Fibroblast of upper back skin (primary cell): Measurements from ENCODE around the gene PEG3.
"Not testable (repeated sequence)": the region's sequence is repeated elsewhere in the genome, so short reads cannot be mapped to it uniquely, and the experiment has no call there.

Experiments used
- DNase-seq: peaks from one replicate; pipeline ENCODE4 v3.0.0-alpha.2; 2013

The PEG3 gene

DNA sequence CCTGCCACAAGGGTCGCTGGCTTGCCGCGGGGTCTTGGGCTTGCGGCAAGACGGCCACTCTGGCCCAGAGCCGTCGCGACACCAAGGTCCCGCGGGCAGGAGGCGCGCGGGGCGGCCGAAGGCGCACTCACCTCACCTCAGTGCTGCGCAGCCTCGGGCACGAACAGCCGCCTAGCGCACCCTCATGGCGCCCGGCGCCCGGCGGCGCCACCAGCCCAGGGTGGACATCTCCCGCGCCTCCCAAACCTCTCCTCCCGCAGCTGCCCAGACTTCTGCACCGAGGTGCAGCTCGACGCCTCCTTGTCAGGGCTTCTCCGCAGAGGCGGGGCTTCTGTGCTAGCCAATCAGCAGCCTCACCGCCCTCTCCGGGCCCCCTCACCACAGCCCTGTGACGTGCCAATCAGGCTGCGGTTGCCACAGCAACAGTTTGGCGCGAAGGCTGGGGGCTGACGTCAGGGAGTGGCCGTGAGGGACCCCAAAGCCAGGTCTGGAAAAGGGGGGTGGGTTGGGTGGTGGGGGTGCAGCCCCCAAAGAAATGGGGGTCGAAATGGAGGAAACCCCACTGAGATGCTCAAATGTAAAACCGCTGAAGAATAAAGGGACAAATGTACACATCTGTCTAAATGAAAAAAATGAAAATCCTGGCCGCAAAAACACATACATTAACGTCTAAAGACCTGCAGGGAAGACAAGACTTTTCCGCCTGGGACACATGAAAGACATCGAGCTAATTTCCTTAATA is at the start of gene PEG3, which contains the start of gene ZIM2:
PEG3 (minus strand) TSS at position 276 of the 742 bp plus-strand sequence. CDS start 16,071 bp downstream, outside the sequence.
ZIM2 (minus strand) TSS at position 276 of the 742 bp plus-strand sequence. CDS start 16,449 bp downstream, outside the sequence.
- DNase-seq: peak; percentile 0

DNA sequence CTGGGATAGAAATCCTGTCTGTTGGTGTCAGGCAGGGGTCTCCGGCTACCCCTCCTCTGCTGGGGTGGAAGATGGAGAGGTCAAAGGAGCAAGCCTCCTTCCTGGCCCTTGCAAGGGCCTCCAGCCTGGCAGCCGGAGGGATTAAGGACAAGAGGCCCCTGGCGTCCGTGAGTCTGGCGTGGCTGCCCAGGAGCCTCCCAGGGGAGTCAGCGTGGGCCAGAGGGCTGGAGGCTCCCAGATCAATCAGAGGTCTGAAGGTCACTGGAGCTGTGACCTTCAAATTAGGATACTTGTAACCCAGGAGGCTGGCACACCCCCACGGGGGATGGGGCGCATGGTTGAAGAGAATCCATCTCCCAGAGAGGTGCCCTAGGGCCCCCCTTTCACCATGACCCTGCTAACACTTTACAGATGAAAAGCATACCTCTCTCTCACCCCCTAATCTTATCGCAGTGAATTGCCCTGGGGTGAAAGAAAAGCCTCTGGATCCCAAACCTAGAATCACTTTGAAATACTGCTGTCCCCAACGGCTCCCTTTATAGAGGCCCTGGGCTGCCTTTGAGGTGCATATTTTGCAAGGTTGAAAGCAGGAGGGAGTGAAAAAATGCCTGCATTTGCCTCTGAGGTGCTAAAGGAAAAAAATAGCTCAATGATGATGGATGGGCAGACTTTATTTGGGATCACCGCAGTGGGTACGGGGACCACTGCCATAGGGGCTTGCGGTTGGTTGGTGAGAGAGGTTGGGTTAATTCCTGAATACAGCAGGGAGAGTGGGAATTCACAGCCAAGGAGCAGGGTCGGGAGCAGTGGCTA is 44.9 kb upstream of the PEG3 start:
- DNase-seq: no peak

DNA sequence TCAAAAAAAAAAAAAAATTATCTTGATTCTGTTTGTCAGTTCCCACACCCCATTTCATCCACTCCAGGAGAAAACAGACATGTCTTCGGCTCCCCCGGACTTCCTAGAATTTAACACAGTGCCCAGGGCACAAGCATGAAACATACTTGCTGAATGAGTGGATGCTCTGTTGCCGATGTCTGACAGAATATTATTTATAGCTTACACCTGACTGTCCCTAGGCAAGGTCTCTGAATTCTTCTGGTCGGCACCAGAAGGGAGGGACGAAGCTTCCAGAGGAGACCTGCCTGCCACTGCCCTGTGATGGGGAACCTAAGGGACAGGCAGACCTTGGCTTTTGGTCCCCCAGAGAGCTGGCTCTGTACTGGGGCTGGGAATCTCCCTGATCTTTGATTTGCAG is 43.9 kb upstream of the PEG3 start:
- DNase-seq: no peak

DNA sequence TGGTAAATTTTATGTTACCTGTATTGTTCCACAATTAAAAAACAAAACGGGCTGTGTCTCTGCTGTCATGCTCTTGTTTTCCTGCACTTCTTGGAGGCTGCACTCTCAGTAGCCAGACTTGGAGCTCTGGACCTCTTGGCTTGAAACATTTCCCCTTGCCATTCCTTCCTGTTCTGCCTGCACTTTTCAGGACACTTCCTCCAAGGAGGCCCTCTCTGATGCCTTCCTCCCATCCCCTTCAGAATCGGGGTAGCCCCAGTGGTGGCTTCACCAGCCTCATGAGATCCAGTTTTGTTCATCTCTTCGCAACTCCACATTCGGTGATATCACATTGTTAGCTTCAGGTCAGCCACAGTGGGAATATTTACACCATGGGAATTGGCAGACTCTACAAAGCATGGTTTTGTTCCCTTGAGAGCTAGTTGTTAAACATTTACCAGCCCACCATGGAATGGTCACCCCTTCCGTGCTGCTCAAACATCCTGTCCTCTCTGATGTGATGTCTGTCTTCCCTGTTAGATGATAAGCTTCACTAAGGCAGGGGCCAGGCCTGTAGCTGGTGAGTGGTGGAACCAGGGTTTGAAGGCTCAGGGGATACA is 40.2 kb upstream of the PEG3 start:
- no peak for DNase-seq

DNA sequence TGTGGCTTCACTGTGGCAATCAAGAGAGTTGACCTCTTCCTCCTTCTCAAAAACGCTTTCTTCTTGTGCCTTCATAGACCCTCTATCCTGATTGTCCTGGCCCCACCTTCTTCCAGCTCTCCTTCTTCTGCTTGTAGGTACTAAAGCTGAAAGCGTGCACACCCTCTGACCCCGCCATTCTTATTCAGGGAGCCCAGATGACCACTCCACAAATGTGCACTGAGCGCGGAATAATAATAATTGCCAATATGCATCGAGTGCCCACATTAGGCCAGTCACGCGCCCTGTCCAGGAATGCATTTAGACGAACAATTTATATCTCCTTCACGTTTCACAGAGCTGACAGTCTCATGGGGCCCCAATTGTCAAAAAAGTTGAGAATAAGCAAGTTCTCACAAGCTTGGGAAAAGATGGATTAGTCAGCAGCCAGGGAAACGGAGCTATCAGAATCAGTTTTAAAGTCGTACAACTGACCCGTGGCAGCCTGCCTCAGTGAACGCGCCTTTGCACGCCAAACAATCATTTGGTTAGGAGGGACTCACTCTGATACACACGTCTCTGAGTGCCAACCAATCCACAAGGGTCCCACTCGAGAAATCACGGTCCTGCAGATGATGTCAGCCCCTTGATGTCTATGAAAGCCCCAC is 36.7 kb upstream of the PEG3 start:
- DNase-seq: no peak

DNA sequence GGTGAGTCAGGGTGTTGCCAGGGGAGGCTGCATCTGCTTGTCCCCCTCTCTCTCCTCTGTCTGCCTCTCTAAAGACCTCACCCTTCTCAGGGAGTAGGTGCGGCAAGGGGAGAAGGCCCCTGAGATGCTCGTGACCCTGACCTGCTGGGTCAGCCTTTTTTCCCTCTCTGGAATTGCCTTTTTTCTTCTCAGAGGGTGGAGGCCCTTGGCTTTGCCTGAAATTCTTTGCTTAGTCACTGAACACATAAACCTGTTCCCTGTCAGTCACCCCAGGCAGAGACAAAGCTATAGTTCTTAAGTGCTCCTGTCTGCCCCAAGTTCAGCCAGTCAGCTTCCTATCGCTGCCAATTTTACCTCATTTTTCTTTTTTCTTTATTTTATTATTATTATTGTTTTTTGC is 35.2 kb upstream of the PEG3 start:
- no peak for DNase-seq

DNA sequence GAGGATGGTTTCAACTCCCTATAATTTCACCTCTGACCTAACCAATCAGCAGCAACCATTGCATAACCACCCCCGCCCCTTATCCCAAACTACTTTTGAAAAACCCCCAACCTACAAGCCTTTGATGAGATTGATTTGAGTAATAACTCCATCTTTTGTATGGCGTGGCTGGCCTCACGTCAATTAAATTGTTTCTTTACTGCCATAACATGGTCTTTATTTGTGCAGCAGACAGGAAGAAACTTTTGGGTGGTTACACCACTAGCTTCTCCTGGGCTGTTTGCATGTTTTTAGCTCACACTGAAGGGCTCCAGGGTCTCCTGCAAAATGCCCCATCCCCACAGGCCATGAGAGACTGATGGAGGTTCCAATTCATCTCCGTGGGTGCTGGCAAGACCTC is 34.0 kb upstream of the PEG3 start:
- DNase-seq: no peak

DNA sequence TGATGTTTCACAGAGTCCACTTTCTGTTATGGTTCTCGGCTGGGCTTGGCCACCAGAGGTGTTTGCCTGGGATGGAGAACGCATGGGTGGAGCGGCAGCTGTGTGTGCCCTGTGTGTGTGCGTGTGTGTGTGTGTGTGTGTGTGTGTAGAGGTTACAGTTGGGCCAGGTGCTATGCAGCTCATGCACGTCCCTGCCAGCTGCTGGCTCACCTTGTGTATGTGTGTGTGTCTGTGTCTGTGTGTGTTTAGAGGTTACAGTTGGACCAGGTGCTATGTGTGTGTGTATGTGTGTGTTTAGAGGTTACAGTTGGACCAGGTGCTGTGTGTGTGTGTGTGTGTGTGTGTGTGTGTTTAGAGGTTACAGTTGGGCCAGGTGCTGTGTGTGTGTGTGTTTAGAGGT is 33.0 kb upstream of the PEG3 start:
- DNase-seq: no peak

DNA sequence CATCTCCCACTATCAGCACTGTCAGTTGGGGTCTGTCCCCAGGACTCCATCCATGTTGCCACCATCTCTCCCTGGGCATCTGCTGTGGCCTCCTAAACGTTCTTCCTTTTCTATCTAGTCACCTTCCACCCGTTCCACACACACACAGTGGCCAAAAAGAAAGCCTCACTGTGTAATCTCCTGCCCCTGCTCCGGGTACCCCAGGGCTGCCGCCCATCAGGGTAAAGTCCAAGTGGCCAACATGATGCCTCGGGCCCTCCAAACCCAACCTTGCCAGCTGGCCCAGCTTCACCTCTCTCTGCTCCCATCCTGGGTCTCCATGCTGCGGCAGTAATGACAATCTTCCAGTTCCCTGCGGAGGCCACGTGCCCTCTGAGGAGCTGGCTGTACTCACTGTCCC is 29.4 kb upstream of the PEG3 start:
- DNase-seq: no peak

DNA sequence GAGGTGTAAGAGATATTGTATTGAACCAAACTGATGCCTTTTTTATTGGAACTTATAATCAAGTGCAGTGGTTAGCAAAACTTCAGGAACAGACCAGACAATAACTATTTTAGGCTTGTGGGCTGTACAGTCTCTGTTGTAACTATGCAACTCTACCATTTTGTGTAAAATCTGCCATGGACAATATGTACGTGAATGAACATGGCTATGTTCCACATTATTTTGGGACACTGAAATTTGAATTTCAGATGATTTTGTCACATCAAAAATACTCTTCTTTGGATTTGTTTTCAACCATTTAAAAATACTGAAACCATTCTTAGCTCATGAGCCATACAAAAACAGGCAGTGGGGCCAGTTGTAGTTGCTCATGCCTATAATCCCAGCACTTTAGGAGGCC is 27.9 kb upstream of the PEG3 start:
- DNase-seq: no peak

DNA sequence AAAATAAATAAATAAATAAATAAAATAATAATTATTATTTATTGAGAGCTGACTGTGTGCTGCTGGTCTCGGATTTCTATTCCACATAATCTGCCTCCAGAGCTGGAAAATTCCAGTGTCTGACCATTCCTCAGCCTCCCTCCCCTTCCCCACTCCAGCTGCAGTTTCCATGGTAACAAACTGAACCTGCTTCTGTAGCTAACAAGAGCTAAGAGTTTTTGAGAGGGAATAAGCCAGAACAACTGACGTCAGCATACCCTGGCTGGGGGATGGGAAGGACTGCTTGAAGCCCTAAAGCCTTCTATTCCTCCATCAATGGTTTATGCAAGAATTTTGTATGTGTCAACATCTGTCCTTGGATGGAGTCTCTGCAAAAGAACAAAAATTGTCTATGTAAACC is 26.0 kb upstream of the PEG3 start:
- DNase-seq: no peak

DNA sequence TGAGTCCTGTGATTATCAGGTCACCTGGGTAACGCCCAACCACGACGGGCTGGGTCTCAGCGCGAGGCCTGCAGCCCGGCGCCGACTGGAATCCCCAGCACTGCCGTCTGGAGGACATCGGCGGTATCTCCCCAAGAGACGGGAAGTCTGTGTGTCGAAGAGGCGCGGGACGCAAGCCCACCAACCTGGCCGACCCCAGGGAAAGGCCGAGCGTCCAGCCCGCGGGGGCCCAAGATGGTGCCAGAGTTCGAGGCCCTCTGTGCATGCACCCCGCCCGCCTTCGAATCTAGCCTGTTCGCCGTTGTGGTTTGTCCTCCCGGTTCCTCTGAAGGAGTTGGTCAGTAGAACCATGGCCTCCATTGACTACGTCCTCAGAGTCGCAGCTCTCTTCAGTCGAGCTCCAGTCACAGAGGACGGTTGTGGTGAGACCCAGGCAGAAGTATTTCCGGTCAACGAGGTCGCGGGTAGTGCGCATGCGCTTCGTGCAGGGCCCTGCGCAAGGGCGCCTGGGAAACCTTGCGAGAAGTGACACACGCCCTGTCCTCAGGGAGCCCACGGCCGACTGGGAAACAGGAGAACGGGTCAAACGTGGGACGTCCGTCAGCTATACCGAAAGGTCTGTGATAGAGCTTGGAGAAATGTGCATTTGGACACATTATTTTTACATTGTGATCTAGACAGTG is 24.1 kb upstream of the PEG3 start:
- no peak for DNase-seq

DNA sequence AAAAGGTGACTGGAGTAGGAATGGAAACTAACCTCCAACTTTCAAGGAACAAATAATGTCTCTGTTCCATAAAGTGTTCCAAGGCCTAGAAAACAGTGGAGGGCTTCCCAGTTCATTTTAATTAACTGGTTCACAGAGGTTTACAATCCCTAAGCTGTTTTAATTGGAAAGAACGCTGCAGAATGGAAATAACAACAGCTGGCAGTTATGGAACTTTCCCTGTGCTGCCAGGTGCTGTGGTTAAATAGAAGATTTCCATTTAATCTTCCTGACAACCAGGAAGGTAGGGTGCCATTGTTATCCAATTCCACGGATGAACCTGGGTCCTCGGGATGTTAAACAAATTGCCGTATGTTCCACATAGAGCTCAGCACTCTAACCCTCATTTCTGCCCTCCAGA is 22.2 kb upstream of the PEG3 start:
- no peak for DNase-seq

DNA sequence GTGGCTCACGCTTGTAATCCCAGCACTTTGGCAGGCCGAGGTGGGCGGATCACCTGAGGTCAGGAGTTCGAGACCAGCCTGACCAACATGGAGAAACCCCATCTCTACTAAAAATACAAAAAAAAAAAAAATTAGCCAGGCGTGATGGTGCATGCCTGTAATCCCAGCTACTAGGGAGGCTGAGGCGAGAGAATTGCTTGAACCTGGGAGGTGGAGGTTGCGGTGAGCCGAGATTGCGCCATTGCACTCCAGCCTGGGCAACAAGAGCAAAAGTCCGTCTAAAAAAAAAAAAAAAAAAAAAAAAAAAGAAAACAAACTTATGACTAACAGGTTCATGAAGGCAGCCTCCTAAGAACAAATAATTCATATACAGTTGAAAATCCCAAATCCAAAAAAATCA is 19.9 kb upstream of the PEG3 start:
- DNase-seq: not testable (repeated sequence)

DNA sequence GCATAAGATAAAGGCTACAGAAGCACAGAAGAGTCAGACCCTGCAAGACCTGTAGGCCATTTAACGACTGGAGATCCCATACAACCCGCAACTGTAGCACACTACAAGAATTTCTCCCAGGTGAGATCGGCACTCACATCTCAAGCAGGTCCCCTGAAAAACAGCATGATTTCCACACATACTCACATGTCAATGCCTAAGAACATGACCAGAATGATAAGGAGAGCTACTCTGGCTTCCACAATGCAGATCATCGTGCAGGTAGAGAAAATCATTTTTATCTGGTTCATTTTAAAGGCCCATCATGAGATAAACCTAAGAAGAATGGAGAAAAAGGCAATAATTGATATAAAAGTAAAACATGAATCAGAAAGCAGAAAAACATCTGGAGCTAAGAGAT is 17.5 kb upstream of the PEG3 start:
- no peak for DNase-seq

DNA sequence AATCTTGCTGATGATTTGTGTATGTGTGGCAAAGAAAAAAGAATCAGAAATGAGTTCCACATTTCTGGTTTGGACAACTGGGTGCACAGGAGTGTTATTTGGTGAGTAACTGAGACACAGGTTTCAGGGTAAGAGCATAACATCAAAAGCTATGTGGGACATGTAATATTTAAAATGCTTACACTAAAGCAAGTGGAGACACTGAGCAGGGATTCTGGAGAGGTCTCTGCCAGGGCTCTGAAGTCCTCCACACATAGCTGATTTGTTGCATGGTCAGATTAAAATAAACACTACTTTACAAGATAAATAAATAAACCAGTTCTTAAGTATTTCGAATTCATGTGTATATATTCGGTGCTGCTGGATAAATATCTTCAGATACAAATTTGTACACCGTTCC is 16.3 kb upstream of the PEG3 start:
- no peak for DNase-seq

DNA sequence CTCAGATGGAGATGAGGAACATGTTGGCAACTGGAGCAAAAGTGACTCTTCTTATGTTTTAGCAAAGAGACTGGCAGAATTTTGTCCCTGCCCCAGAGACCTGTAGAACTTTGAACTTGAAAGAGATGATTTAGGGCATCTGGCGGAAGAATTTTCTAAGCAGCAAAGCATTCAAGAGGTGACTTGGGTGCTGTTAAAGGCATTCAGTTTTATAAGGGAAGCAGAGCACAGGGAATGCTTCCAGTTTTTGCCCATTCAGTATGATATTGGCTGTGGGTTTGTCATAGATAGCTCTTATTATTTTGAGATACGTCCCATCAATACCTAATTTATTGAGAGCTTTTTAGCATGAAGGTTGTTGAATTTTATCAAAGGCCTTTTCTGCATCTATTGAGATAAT is 11.8 kb upstream of the PEG3 start:
- DNase-seq: not testable (repeated sequence)

DNA sequence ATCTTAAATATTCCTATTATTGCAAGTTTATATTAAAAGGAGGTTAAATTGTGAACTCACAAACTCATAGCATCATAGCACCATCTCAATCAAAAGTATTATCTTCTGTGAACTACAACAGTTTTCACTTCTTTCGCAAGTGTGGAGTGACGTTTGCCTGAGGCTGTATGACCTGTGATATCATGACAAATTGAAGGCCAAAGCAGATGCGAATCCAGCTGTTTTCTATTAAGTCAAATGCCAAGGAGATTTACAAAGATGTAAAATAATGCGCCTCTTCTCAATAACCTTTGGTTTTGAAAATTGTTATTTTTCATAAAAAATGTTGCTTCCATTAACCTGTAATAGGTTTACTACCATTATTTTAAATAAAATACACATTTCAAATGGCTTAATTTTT is 7.6 kb upstream of the PEG3 start:
- no peak for DNase-seq

DNA sequence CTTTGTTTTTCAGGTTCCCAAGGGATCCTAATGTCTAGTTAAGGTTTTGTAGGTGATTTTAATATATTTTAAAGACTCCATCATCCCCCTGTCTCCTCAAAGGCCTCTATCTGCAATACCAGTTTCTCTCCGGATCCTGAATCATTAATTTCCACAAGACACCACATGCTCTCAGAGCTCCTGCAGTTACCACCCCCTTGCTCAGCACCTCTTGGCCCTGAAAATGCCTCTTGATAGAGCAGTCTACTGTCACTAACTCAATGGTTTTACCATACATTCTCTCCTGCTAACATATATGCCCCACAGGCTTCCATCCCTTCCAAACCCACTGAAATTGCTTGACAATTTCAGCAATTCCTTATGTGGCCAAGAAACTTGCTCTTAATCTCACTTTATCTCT is 1.9 kb upstream of the PEG3 start:
- DNase-seq: no peak

DNA sequence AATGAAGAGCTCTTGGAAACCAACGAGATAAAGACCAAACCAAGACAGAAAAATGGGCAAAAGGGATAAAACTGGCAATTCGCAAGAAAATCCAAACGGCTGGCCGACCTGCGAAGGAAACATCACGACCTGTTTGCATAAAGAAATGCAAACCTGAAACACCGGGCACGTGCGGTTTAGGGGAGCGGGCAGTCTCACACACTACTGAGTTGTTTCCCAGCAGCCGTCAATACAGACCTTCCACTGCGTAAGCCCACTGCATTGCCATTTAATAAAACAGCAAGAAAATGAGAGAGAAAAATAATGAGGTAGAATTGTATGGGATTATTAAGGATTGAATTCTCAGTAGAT is 642 bp upstream of the PEG3 start:
- DNase-seq: no peak

DNA sequence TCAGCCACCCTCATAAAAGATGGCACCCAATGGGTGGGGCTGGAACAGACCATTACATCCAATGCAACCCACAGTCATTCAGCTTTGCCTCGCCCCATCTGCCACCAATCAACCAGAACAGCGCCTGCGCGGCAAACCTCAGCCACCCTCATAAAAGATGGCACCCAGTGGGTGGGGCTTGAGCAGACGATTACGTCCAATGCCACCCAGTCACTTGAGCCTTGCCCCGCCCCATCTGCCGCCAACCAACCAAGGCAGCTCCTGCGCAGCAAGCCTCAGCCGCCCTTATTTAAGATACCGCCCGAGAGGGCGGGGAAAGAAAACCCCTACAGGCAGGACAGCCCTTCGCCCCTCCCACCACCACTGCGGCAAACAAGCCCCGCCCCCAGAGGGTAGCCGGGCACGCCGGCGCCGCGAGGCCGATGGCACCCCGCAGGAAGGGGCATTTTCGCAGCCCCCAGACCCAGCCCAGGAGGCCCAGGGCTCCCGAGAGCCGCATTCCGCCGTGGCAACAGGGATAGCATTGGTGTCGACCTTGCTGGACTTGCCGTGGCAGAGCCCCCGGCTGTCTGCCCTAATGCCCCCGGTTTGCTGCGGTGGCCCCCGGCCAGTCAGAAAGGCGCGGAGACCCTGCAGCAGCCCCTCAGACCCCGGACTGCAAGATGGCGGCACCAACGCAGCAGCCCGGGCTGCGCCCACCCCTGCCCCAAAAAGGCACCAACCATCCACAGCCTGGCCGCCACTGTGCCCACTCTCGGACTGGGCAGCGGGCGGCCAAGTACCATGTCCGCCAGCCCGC is 675 bp downstream of the PEG3 start:
- peak; percentile 85 for DNase-seq
